CD14-positive monocyte (primary cell): ENCODE data around the gene FHL5. TPM values are rescaled to one million over a fixed set of nuclear protein-coding genes. Genes with fewer than 3 reads are reported as not detected.

Experiments used
- DNase-seq, 3 donors: peaks; one replicate each; pipeline ENCODE4 v3.0.0-alpha.2; 2011 to 2022
- H2AFZ ChIP-seq: 2 replicates; pipeline ENCODE4 v1.6.0; 2012; ENCODE audit warnings: mild to moderate bottlenecking, low read depth, low read length, inconsistent platforms; ENCODE audit not compliant: insufficient read depth, poor library complexity, severe bottlenecking
- H3K27ac ChIP-seq, 2 donors: 1 replicate in 1 of 2; 2 replicates in 1 of 2; pipeline ENCODE4 v1.5.1; 2012 to 2013; ENCODE audit warnings: low read length in 2 of 2, control low read depth in 1 of 2, inconsistent platforms in 1 of 2, low read depth in 1 of 2, mild to moderate bottlenecking in 1 of 2
- H3K27me3 ChIP-seq, 2 donors: one replicate each; pipeline versions ENCODE4 v1.6.0 to v1.6.1; 2011 to 2013; ENCODE audit warnings: low read length in 2 of 2; ENCODE audit not compliant: control insufficient read depth in 2 of 2, insufficient read depth in 2 of 2
- H3K36me3 ChIP-seq, 2 donors: replicated peaks in 1 of 2; 1 replicate in 1 of 2; 2 replicates in 1 of 2; pipeline versions ENCODE4 v1.5.1 to v1.6.1; 2012 to 2013; ENCODE audit warnings: low read length in 2 of 2, control low read depth in 1 of 2, inconsistent platforms in 1 of 2, mild to moderate bottlenecking in 1 of 2; ENCODE audit not compliant: insufficient read depth in 2 of 2, control insufficient read depth in 1 of 2
- H3K4me1 ChIP-seq, 2 donors: 1 replicate in 1 of 2; 2 replicates in 1 of 2; pipeline versions ENCODE4 v1.5.1 to v1.6.1; 2012 to 2013; ENCODE audit warnings: low read length in 2 of 2, control low read depth in 1 of 2, inconsistent platforms in 1 of 2, mild to moderate bottlenecking in 1 of 2, moderate library complexity in 1 of 2; ENCODE audit not compliant: insufficient read depth in 2 of 2, control insufficient read depth in 1 of 2
- H3K4me2 ChIP-seq: replicated peaks from 2 replicates; pipeline ENCODE3; 2012; ENCODE audit warnings: low read length, moderate library complexity, mild to moderate bottlenecking; ENCODE audit not compliant: poor library complexity, severe bottlenecking; ENCODE audit errors: extremely low read depth
- H3K4me3 ChIP-seq, 3 experiments: fragments of 200-600 bp in 1 of 3; sonication (generic) in 1 of 3; replicated peaks in 1 of 3; 1 replicate in 2 of 3; 2 replicates in 1 of 3; pipeline ENCODE4 v1.5.1; 2011 to 2013; ENCODE audit warnings: low read length in 3 of 3, mild to moderate bottlenecking in 3 of 3, control low read depth in 2 of 3, low read depth in 2 of 3, inconsistent platforms in 1 of 3, moderate library complexity in 1 of 3
- H3K79me2 ChIP-seq: 2 replicates; pipeline ENCODE4 v1.6.0; 2012; ENCODE audit warnings: mild to moderate bottlenecking, control low read depth, inconsistent platforms, low read length, moderate library complexity; ENCODE audit not compliant: insufficient read depth
- H3K9ac ChIP-seq: 2 replicates; pipeline ENCODE4 v1.6.0; 2017; ENCODE audit warnings: low read length, mild to moderate bottlenecking; ENCODE audit not compliant: insufficient read depth, poor library complexity, severe bottlenecking
- H3K9me3 ChIP-seq, 2 donors: replicated peaks in 1 of 2; 1 replicate in 1 of 2; 2 replicates in 1 of 2; pipeline versions ENCODE4 v1.5.1 to v1.6.1; 2012 to 2013; ENCODE audit warnings: low read length in 2 of 2, control low read depth in 1 of 2; ENCODE audit not compliant: control insufficient read depth in 1 of 2, insufficient read depth in 1 of 2
- H4K20me1 ChIP-seq: 2 replicates; pipeline ENCODE4 v1.6.0; 2012; ENCODE audit warnings: mild to moderate bottlenecking, low read length, control low read depth, moderate library complexity; ENCODE audit not compliant: insufficient read depth
- H3K27ac Mint-ChIP-seq, 7 donors: one replicate each; pipeline ENCODE4 v1.8.0; 2020; ENCODE audit warnings: mild to moderate bottlenecking in 7 of 7, mixed read lengths in 7 of 7, moderate library complexity in 6 of 7, inconsistent platforms in 2 of 7
- H3K27me3 Mint-ChIP-seq, 3 donors: one replicate each; pipeline ENCODE4 v1.8.0; 2021 to 2022; ENCODE audit warnings: low read depth in 3 of 3, mild to moderate bottlenecking in 3 of 3, mixed read lengths in 3 of 3, moderate library complexity in 3 of 3, inconsistent platforms in 1 of 3
- H3K36me3 Mint-ChIP-seq, 2 donors: one replicate each; pipeline ENCODE4 v1.8.0; 2020; ENCODE audit warnings: mixed read lengths in 2 of 2, inconsistent platforms in 1 of 2, mild to moderate bottlenecking in 1 of 2
- H3K4me1 Mint-ChIP-seq: one replicate; pipeline ENCODE4 v1.8.0; 2020; ENCODE audit warnings: mild to moderate bottlenecking, mixed read lengths
- H3K4me3 Mint-ChIP-seq, 2 donors: one replicate each; pipeline ENCODE4 v1.8.0; 2020; ENCODE audit warnings: mild to moderate bottlenecking in 2 of 2, mixed read lengths in 2 of 2, moderate library complexity in 1 of 2
- H3K9me3 Mint-ChIP-seq, 7 donors: one replicate each; pipeline ENCODE4 v1.8.0; 2020 to 2022; ENCODE audit warnings: mixed read lengths in 7 of 7, mild to moderate bottlenecking in 6 of 7, moderate library complexity in 6 of 7, inconsistent platforms in 2 of 7
- WGBS: methylation state at CpG from one replicate; pipeline ENCODE4 v1.1.5; 2013; ENCODE audit warnings: missing lambda C conversion rate; ENCODE audit not compliant: insufficient coverage; 5-methylcytosine and 5-hydroxymethylcytosine counted together
- intact Hi-C, 2 donors: fragments of 100-400 bp; cut with micrococcal nuclease; formaldehyde crosslinking; loops; one replicate each; pipeline versions ENCODE4 v1.15.0 to v1.15.1; 2023
- polyA minus RNA-seq: library from RNA; depleted of rRNA, polyadenylated mRNA; stranded (reverse); fragments of >200 nt; gene quantifications from 2 replicates; pipeline ENCODE4 v1.2.3, GENCODE V29; 2012
- polyA plus RNA-seq, 3 donors: library from polyadenylated mRNA; depleted of rRNA in 1 of 3; unstranded in 2 of 3; stranded (reverse) in 1 of 3; fragments of 300-500 nt in 2 of 3; fragments of >200 nt in 1 of 3; fragmentation: Illumina TruSeq in 2 of 3; gene quantifications; 1 replicate in 2 of 3; 2 replicates in 1 of 3; pipeline ENCODE4 v1.2.3, GENCODE V29; 2012 to 2021
- total RNA-seq, 12 experiments: library from RNA in 1 of 12; stranded (reverse) in 1 of 12; fragments of 120-200 nt in 1 of 12; gene quantifications; one replicate each; pipeline ENCODE4 v1.2.4 and lab custom pipeline; 2013 to 2026; ENCODE audit warnings: mixed read lengths in 6 of 12, inconsistent platforms in 1 of 12
- TF ChIP-seq, protein P1 (sequence below): fragments of 200-600 bp; IDR thresholded peaks from one replicate; pipeline ENCODE4 v1.8.0; 2022; ENCODE audit warnings: antibody characterized with exemption, mild to moderate bottlenecking

Gene FHL5, protein sequence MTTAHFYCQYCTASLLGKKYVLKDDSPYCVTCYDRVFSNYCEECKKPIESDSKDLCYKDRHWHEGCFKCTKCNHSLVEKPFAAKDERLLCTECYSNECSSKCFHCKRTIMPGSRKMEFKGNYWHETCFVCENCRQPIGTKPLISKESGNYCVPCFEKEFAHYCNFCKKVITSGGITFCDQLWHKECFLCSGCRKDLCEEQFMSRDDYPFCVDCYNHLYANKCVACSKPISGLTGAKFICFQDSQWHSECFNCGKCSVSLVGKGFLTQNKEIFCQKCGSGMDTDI
- not detected for total RNA-seq (2013)
- polyA plus RNA-seq (not detected), polyA minus RNA-seq (not detected in 2 replicates), total RNA-seq (lab: John Stamatoyannopoulos, UW) (0 to 1.8 (median 0) reads per million in 11 experiments)

DNA sequence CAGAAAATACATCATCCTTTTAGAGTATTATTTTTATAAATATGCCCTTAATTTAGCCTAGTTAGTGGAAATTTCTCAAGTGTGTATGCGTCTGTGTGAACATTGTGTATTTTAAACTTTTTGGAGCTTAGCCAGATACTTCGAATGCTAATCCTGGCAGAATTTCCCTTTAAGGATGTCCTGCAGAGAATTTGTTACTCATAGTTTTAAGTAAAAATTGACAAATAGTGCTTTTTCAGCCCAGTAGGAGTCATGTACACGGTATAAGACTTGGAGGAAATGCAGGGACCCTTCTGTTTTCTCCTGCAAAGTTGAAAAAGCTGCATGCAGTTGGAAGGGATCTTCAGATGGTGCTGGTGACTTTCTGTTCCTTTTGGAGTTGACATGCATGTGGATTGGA is at the start of gene FHL5:
Gene FHL5 (plus strand): TSS at position 243 of the 400 bp plus-strand sequence. CDS start 40,486 bp downstream, outside the sequence.
- no peak within 1 kb of the TSS for H3K27ac ChIP-seq
- peaks cover 3 to 8% of the 10 kb centered on the region in 2 donors for H3K27me3 ChIP-seq
- H3K9ac ChIP-seq = no peak within 1 kb of the TSS
- TF ChIP-seq, protein P1, sequence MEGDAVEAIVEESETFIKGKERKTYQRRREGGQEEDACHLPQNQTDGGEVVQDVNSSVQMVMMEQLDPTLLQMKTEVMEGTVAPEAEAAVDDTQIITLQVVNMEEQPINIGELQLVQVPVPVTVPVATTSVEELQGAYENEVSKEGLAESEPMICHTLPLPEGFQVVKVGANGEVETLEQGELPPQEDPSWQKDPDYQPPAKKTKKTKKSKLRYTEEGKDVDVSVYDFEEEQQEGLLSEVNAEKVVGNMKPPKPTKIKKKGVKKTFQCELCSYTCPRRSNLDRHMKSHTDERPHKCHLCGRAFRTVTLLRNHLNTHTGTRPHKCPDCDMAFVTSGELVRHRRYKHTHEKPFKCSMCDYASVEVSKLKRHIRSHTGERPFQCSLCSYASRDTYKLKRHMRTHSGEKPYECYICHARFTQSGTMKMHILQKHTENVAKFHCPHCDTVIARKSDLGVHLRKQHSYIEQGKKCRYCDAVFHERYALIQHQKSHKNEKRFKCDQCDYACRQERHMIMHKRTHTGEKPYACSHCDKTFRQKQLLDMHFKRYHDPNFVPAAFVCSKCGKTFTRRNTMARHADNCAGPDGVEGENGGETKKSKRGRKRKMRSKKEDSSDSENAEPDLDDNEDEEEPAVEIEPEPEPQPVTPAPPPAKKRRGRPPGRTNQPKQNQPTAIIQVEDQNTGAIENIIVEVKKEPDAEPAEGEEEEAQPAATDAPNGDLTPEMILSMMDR = no peak
- H3K4me1 ChIP-seq = no peaks in the 10 kb centered on the region
- no peak for DNase-seq
- H4K20me1 ChIP-seq = no peaks in the 10 kb centered on the region
- Mint-ChIP-seq H3K9me3 (peaks cover 0 to 6% (median 1%) of the 10 kb centered on the region in 7 donors), H3K27me3 (peaks cover 1 to 15% (median 14%) of the 10 kb centered on the region in 3 donors), H3K36me3 (no peaks in the 10 kb centered on the region), H3K4me1 (no peaks in the 10 kb centered on the region), H3K27ac (peak within 1 kb of the TSS in 1 of 7 donors; percentile 70), H3K4me3 (no peak within 1 kb of the TSS)
- H3K4me2 ChIP-seq = no peak within 1 kb of the TSS
- no peaks in the 10 kb centered on the region for H3K9me3 ChIP-seq
- intact Hi-C loops = no loop called here
- H3K79me2 ChIP-seq = no peaks in the 10 kb centered on the region
- H3K36me3 ChIP-seq = no peaks in the 10 kb centered on the region
- H2AFZ ChIP-seq = no peak within 1 kb of the TSS
- H3K4me3 ChIP-seq = no peak within 1 kb of the TSS
- WGBS = 20% methylated on average over 1 of the region's 3 CpGs

DNA sequence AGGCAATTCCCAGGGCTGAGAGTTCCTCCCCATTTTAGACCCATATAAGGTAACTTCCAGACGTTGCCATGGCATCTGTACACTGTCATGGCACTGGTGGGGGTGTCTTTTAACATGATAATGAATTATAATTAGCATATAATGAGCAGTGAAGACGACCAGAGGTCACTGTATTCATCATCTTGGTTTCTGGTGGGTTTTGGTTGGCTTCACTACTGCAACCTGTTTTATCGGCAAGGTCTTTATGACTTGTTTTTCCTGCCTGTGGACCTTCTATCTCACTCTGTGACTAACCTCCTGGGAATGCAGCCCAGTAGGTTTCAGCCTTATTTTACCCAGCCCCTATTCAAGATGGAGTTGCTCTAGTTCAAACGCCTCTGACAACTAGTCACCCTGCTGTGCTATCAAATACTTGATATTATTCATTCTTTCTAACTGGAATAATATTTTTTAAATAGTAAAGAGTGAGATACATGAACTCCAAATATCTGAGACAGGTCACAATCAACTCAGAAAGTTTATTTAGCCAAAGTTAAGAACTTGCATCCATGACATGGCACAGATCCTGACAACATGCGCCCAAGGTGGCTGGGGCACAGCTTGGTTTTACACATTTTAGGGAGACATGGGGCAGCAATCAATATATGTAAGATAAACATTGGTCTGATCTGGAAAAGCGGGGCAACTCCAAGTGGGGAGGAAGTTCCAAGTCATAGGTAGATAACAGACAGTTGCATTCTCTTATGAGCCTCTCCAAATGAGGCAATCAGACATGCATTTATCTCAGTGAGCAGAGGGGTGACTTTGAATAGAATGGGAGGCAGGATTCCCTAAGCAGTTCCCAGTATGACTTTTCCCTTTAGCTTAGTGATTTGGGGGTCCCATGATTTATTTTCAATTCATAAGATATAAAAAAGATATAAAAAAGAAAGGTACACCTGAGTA is 42.5 kb upstream of the FHL5 start:
- Mint-ChIP-seq H3K4me3 (peak overlapping the region in 1 of 2 donors; percentile 66), H3K27me3 (no peaks in the 10 kb centered on the region), H3K9me3 (no peaks in the 10 kb centered on the region), H3K4me1 (peaks cover 17% of the 10 kb centered on the region), H3K36me3 (peaks cover 3 to 5% of the 10 kb centered on the region in 2 donors), H3K27ac (peak overlapping the region in 3 of 7 donors; percentile 5 to 34 (median 21))
- H3K27me3 ChIP-seq = no peaks in the 10 kb centered on the region
- no peaks in the 10 kb centered on the region for H3K9me3 ChIP-seq
- WGBS = no CpG with 5 or more reads among the region's 6 CpGs
- DNase-seq = no peak
- no peaks in the 10 kb centered on the region for H4K20me1 ChIP-seq
- H2AFZ ChIP-seq = peak overlapping the region; percentile 84
- H3K9ac ChIP-seq = no peak overlapping the region
- peak overlapping the region in 1 of 2 donors; percentile 98 for H3K27ac ChIP-seq
- H3K4me1 ChIP-seq = peaks cover 15 to 16% of the 10 kb centered on the region in 2 donors
- intact Hi-C loops = loop anchor here in 1 of 2 donors (5.0 kb wide), 1 partner anchor 377 kb away; the partner anchor contains the start of gene NDUFAF4
- H3K36me3 ChIP-seq = peaks cover 5 to 7% of the 10 kb centered on the region in 2 donors
- peak overlapping the region; percentile 88 for H3K4me2 ChIP-seq
- peak overlapping the region; percentile 51 to 92 (median 82) for H3K4me3 ChIP-seq
- TF ChIP-seq, protein P1 = no peak
- peaks cover 31% of the 10 kb centered on the region for H3K79me2 ChIP-seq
